HEK293 (cell line): ENCODE results near the gene ADK.
"Not testable (repeated sequence)": the region's sequence is repeated elsewhere in the genome, so short reads cannot be mapped to it uniquely, and the experiment has no call there.

Experiments used
- CTCF ChIA-PET: fragments of 350-600 bp; formaldehyde crosslinking; extraction: SDS; loops from one replicate; lab custom pipeline; 2021; ENCODE audit warnings: antibody characterized with exemption; lab: Yijun Ruan, JAX
- POLR2A ChIA-PET: fragments of 300-600 bp; formaldehyde crosslinking; extraction: SDS; loops from one replicate; lab custom pipeline; 2020; ENCODE audit warnings: antibody characterized with exemption, inconsistent platforms; lab: Yijun Ruan, JAX
- H3K27ac ChIP-seq: fragments of 200-500 bp; sonication (Bioruptor generic); 2 replicates; pipeline ENCODE4 v1.5.1; 2014; ENCODE audit warnings: low read depth, low read length, control low read depth, inconsistent platforms; ENCODE audit errors: extremely low read depth
- H3K36me3 ChIP-seq, 2 experiments: fragments of 200-500 bp in 1 of 2; sonication (Bioruptor generic) in 1 of 2; 1 replicate in 1 of 2; 2 replicates in 1 of 2; pipeline ENCODE4 v1.5.1; 2014 to 2017; ENCODE audit warnings: inconsistent platforms in 2 of 2, low read length in 2 of 2; ENCODE audit not compliant: control insufficient read depth in 2 of 2, insufficient read depth in 1 of 2
- H3K4me1 ChIP-seq: fragments of 200-500 bp; sonication (Bioruptor generic); 2 replicates; pipeline ENCODE4 v1.5.1; 2014; ENCODE audit warnings: mild to moderate bottlenecking, low read length, inconsistent platforms; ENCODE audit not compliant: control insufficient read depth, insufficient read depth
- H3K4me3 ChIP-seq: 2 replicates; pipeline ENCODE4 v1.5.1; 2011; ENCODE audit warnings: low read depth, mild to moderate bottlenecking, control low read depth, low read length, moderate library complexity
- H3K9me3 ChIP-seq: fragments of 200-500 bp; sonication (Bioruptor generic); 2 replicates; pipeline ENCODE4 v1.5.1; 2014; ENCODE audit warnings: low read depth, low read length, inconsistent platforms; ENCODE audit not compliant: control insufficient read depth, insufficient read depth
- GFI1B ChIP-seq: fragments of 450-650 bp; formaldehyde crosslinking; IDR thresholded peaks from 2 replicates; pipeline ENCODE4 v1.5.1; 2016; ENCODE audit warnings: missing biosample characterization, missing genetic modification characterization
- IKZF3 ChIP-seq: fragments of 450-650 bp; IDR thresholded peaks from 2 replicates; pipeline ENCODE4 v1.5.0; 2018; ENCODE audit warnings: missing biosample characterization, mild to moderate bottlenecking, missing genetic modification characterization, moderate library complexity
- INSM2 ChIP-seq: fragments of 450-650 bp; formaldehyde crosslinking; IDR thresholded peaks from 2 replicates; pipeline ENCODE4 v1.5.1; 2016; ENCODE audit warnings: missing biosample characterization, missing genetic modification characterization
- KLF16 ChIP-seq: fragments of 450-650 bp; formaldehyde crosslinking; IDR thresholded peaks from 2 replicates; pipeline ENCODE4 v1.5.1; 2017; ENCODE audit warnings: missing biosample characterization, missing genetic modification characterization
- MEIS1 ChIP-seq: sonication (generic); formaldehyde crosslinking; IDR thresholded peaks from 2 replicates; pipeline ENCODE4 v1.8.1; 2022; ENCODE audit warnings: missing genetic modification reagents, mild to moderate bottlenecking, borderline replicate concordance
- SP2 ChIP-seq: fragments of 450-650 bp; formaldehyde crosslinking; IDR thresholded peaks from 2 replicates; pipeline ENCODE4 v1.5.1; 2016; ENCODE audit warnings: missing biosample characterization, missing genetic modification characterization
- YY1 ChIP-seq: fragments of 450-650 bp; formaldehyde crosslinking; IDR thresholded peaks from 2 replicates; pipeline ENCODE4 v1.5.1; 2018; ENCODE audit warnings: missing biosample characterization, missing genetic modification characterization
- ZBTB21 ChIP-seq: fragments of 450-650 bp; formaldehyde crosslinking; IDR thresholded peaks from 2 replicates; pipeline ENCODE4 v1.5.1; 2017; ENCODE audit warnings: missing biosample characterization, missing genetic modification characterization
- ZFP3 ChIP-seq: fragments of 450-650 bp; formaldehyde crosslinking; IDR thresholded peaks from 2 replicates; pipeline ENCODE4 v1.5.1; 2016; ENCODE audit warnings: low read depth, missing biosample characterization, missing genetic modification characterization
- ZFP69B ChIP-seq: fragments of 450-650 bp; formaldehyde crosslinking; IDR thresholded peaks from 2 replicates; pipeline ENCODE4 v1.5.1; 2016; ENCODE audit warnings: missing biosample characterization, missing genetic modification characterization
- ZNF121 ChIP-seq: fragments of 450-650 bp; formaldehyde crosslinking; IDR thresholded peaks from 2 replicates; pipeline ENCODE4 v1.5.1; 2016; ENCODE audit warnings: missing biosample characterization, missing genetic modification characterization
- ZNF132 ChIP-seq: fragments of 450-650 bp; formaldehyde crosslinking; IDR thresholded peaks from 2 replicates; pipeline ENCODE4 v1.5.1; 2017; ENCODE audit warnings: missing biosample characterization, missing genetic modification characterization, borderline replicate concordance
- ZNF169 ChIP-seq: fragments of 450-650 bp; formaldehyde crosslinking; IDR thresholded peaks from 2 replicates; pipeline ENCODE4 v1.5.1; 2016; ENCODE audit warnings: missing biosample characterization, missing genetic modification characterization
- ZNF221 ChIP-seq: fragments of 450-650 bp; formaldehyde crosslinking; IDR thresholded peaks from 2 replicates; pipeline ENCODE4 v1.5.1; 2017; ENCODE audit warnings: missing biosample characterization, missing genetic modification characterization, borderline replicate concordance
- ZNF23 ChIP-seq: fragments of 450-650 bp; formaldehyde crosslinking; IDR thresholded peaks from 2 replicates; pipeline ENCODE4 v1.5.1; 2016; ENCODE audit warnings: missing biosample characterization, missing genetic modification characterization, borderline replicate concordance
- ZNF362 ChIP-seq: fragments of 450-650 bp; formaldehyde crosslinking; IDR thresholded peaks from 2 replicates; pipeline ENCODE4 v1.5.1; 2016; ENCODE audit warnings: missing biosample characterization, missing genetic modification characterization
- ZNF423 ChIP-seq: fragments of 450-650 bp; formaldehyde crosslinking; IDR thresholded peaks from 2 replicates; pipeline ENCODE4 v1.5.1; 2016; ENCODE audit warnings: missing biosample characterization, missing genetic modification characterization
- ZNF548 ChIP-seq: fragments of 450-650 bp; formaldehyde crosslinking; IDR thresholded peaks from 2 replicates; pipeline ENCODE4 v1.5.1; 2016; ENCODE audit warnings: missing biosample characterization, missing genetic modification characterization
- TF ChIP-seq, protein P1 (sequence below): fragments of 450-650 bp; formaldehyde crosslinking; IDR thresholded peaks from 2 replicates; pipeline ENCODE4 v1.5.1; 2016; ENCODE audit warnings: missing biosample characterization, missing genetic modification characterization
- TF ChIP-seq, protein P2 (sequence below): fragments of 450-650 bp; formaldehyde crosslinking; IDR thresholded peaks from 2 replicates; pipeline ENCODE4 v1.5.0; 2017; ENCODE audit warnings: missing biosample characterization, missing genetic modification characterization, borderline replicate concordance
- TF ChIP-seq, protein P3 (sequence below): fragments of 450-650 bp; formaldehyde crosslinking; IDR thresholded peaks from 2 replicates; pipeline ENCODE4 v1.5.1; 2016; ENCODE audit warnings: missing biosample characterization, missing genetic modification characterization

Gene ADK

DNA sequence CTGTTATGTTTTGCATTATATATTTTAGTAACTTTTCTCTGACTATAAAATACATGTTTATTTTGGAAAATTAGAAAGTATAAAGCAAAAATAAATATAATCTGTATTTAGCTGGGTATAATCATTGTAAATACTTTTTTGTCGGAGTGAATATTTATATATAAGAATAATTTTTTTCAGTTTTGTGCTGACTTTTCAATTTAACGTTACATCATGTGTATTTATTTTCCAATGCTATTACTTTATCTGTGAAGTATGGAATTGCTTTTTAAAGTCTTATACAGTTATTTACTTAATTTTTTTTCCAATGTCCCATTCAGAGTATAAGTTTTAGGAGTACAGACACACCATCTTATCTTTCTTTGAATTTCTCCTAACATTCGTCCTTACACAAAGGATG, 15.6 kb upstream of the ADK start (continued):
- TF ChIP-seq, protein P1, sequence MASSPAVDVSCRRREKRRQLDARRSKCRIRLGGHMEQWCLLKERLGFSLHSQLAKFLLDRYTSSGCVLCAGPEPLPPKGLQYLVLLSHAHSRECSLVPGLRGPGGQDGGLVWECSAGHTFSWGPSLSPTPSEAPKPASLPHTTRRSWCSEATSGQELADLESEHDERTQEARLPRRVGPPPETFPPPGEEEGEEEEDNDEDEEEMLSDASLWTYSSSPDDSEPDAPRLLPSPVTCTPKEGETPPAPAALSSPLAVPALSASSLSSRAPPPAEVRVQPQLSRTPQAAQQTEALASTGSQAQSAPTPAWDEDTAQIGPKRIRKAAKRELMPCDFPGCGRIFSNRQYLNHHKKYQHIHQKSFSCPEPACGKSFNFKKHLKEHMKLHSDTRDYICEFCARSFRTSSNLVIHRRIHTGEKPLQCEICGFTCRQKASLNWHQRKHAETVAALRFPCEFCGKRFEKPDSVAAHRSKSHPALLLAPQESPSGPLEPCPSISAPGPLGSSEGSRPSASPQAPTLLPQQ (tag by site-specific recombination) = no peak
- no peak for TF ChIP-seq MEIS1 (CRISPR knock-in tag)

- POLR2A ChIA-PET = no interaction called here
- no peaks in the 10 kb centered on the region for H3K9me3 ChIP-seq
- no peak overlapping the region for H3K4me3 ChIP-seq
- CTCF ChIA-PET = interaction anchor here (0.9 to 1.1 kb wide), 2 partner anchors 26 to 96 kb away, joined by 3 read pairs; no protein-coding TSS in a partner anchor
- H3K4me1 ChIP-seq = no peaks in the 10 kb centered on the region
- TF ChIP-seq SP2 (tag by site-specific recombination) (no peak), ZBTB21 (tag by site-specific recombination) (no peak), ZNF221 (tag by site-specific recombination) (no peak), KLF16 (tag by site-specific recombination) (no peak), ZNF423 (tag by site-specific recombination) (no peak), ZNF132 (tag by site-specific recombination) (no peak), ZFP69B (tag by site-specific recombination) (no peak), ZNF121 (no peak), GFI1B (no peak), ZNF169 (tag by site-specific recombination) (no peak), ZNF548 (tag by site-specific recombination) (no peak)
- TF ChIP-seq, protein P2, sequence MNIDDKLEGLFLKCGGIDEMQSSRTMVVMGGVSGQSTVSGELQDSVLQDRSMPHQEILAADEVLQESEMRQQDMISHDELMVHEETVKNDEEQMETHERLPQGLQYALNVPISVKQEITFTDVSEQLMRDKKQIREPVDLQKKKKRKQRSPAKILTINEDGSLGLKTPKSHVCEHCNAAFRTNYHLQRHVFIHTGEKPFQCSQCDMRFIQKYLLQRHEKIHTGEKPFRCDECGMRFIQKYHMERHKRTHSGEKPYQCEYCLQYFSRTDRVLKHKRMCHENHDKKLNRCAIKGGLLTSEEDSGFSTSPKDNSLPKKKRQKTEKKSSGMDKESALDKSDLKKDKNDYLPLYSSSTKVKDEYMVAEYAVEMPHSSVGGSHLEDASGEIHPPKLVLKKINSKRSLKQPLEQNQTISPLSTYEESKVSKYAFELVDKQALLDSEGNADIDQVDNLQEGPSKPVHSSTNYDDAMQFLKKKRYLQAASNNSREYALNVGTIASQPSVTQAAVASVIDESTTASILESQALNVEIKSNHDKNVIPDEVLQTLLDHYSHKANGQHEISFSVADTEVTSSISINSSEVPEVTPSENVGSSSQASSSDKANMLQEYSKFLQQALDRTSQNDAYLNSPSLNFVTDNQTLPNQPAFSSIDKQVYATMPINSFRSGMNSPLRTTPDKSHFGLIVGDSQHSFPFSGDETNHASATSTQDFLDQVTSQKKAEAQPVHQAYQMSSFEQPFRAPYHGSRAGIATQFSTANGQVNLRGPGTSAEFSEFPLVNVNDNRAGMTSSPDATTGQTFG (tag by site-specific recombination) = no peak
- TF ChIP-seq, all 188 proteins: peak for 0
- Histone ChIP-seq H3K36me3 (peaks cover 46 to 56% of the 10 kb centered on the region in 2 experiments), H3K27ac (no peak overlapping the region)
Measured at GRCh38 chr10:74137992-74138391, 13.0 kb upstream of the ADK start.

GRCh38 chr10:74138596-74138995, 12.4 kb upstream of the ADK start:
- ChIA-PET POLR2A (interaction anchor here (0.7 kb wide), 1 partner anchor 766 kb away, joined by 3 read pairs; no protein-coding TSS in a partner anchor), CTCF (interaction anchor here (0.9 to 1.1 kb wide), 2 partner anchors 27 to 96 kb away, joined by 3 read pairs; no protein-coding TSS in a partner anchor)
- not testable (repeated sequence) for H3K27ac ChIP-seq, H3K4me1 ChIP-seq, H3K4me3 ChIP-seq, H3K9me3 ChIP-seq
- 0 out of 2 replicates have a peak, but pooled peaks have one; percentile 20 for TF ChIP-seq ZNF362 (tag by site-specific recombination)
- H3K36me3 ChIP-seq = peaks cover 40 to 51% of the 10 kb centered on the region in 2 experiments

DNA sequence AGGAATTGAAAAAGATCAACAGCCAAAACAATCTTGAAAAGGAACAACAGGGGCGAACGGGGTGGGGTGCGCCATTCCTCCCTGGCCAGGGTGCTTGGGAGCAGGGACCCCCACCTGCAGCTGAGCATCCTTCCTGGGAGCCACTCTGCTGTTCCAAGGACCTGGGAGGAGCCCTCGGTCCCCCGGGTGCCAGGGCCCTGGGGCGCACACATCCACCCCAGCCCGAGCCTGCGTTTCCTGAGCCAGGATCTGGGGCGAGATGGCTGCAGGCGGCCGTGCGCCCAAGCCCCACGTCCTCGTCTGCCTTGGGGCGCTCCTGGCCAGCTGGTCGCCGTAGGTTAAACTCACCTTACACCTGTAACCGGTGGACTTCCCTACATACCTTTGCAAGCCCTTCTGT, 11.0 kb upstream of the ADK start:
- no peak overlapping the region for H3K27ac ChIP-seq
- no peaks in the 10 kb centered on the region for H3K4me1 ChIP-seq
- CTCF ChIA-PET = no interaction called here
- POLR2A ChIA-PET = interaction anchor here (0.5 to 1.4 kb wide), 2 partner anchors 11 to 1071 kb away, joined by 3 read pairs; partner anchors contain the start of genes ADK, AP3M1 and VDAC2
- no peaks in the 10 kb centered on the region for H3K9me3 ChIP-seq
- no peak overlapping the region for H3K4me3 ChIP-seq
- peaks cover 36 to 39% of the 10 kb centered on the region in 2 experiments for H3K36me3 ChIP-seq
- TF ChIP-seq IKZF3 = no peak
- TF ChIP-seq ZFP3 (tag by site-specific recombination) = no peak
- TF ChIP-seq, protein P3, sequence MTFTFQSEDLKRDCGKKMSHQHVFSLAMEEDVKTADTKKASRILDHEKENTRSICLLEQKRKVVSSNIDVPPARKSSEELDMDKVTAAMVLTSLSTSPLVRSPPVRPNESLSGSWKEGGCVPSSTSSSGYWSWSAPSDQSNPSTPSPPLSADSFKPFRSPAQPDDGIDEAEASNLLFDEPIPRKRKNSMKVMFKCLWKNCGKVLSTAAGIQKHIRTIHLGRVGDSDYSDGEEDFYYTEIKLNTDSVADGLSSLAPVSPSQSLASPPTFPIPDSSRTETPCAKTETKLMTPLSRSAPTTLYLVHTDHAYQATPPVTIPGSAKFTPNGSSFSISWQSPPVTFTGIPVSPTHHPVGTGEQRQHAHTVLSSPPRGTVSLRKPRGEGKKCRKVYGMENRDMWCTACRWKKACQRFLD (tag by site-specific recombination) = no peak
- no peak for TF ChIP-seq INSM2 (tag by site-specific recombination)
- TF ChIP-seq ZNF23 = no peak
- TF ChIP-seq SP2 (tag by site-specific recombination) = no peak
- TF ChIP-seq YY1 (tag by site-specific recombination) = no peak
